ENCODE data around the gene TMEM250.

Gene TMEM250

GRCh38 chr9:136147890-136148714, 29.4 kb upstream of the TMEM250 start:
- no peak for DNase-seq (ENCODE audit: low spot score)

GRCh38 chr9:136147038-136147889, 28.6 kb upstream of the TMEM250 start:
- no peak for DNase-seq (ENCODE audit: low spot score)

- no peak for DNase-seq (ENCODE audit: low spot score)
Observed at GRCh38 chr9:136146126-136147037, 27.7 kb upstream of the TMEM250 start.

GRCh38 chr9:136145580-136145979, 26.9 kb upstream of the TMEM250 start:
- no peak for DNase-seq (ENCODE audit: low spot score)

GRCh38 chr9:136144450-136144849, 25.8 kb upstream of the TMEM250 start:
- DNase-seq (ENCODE audit: low spot score): no peak

- no peak for DNase-seq (ENCODE audit: low spot score)
Observed at GRCh38 chr9:136143215-136144001, 24.7 kb upstream of the TMEM250 start.

GRCh38 chr9:136142859-136143214, 24.2 kb upstream of the TMEM250 start:
- no peak for DNase-seq (ENCODE audit: low spot score)

- no peak for DNase-seq (ENCODE audit: low spot score)
Observed at GRCh38 chr9:136142414-136142796, 23.7 kb upstream of the TMEM250 start.

GRCh38 chr9:136141682-136142413, 23.2 kb upstream of the TMEM250 start:
- DNase-seq (ENCODE audit: low spot score): no peak

GRCh38 chr9:136140966-136141365, 22.3 kb upstream of the TMEM250 start:
- no peak for DNase-seq (ENCODE audit: low spot score)

GRCh38 chr9:136140046-136140445, 21.4 kb upstream of the TMEM250 start:
- DNase-seq (ENCODE audit: low spot score): no peak

- DNase-seq (ENCODE audit: low spot score): no peak
Observed at GRCh38 chr9:136138566-136138965, 19.9 kb upstream of the TMEM250 start.

GRCh38 chr9:136137321-136138265, 18.9 kb upstream of the TMEM250 start:
- DNase-seq (ENCODE audit: low spot score): no peak

- DNase-seq (ENCODE audit: low spot score): no peak
Observed at GRCh38 chr9:136136127-136136925, 17.7 kb upstream of the TMEM250 start.

GRCh38 chr9:136135326-136136126, 16.9 kb upstream of the TMEM250 start:
- DNase-seq (ENCODE audit: low spot score): no peak

GRCh38 chr9:136133959-136134484, 15.3 kb upstream of the TMEM250 start:
- DNase-seq (ENCODE audit: low spot score): no peak

- peak; percentile 72 for DNase-seq (ENCODE audit: low spot score)
Observed at GRCh38 chr9:136133191-136133958, 14.7 kb upstream of the TMEM250 start.

All from AG20443 (cell line).